ENCODE results near the gene CADM2. TPM values are rescaled to one million over a fixed set of nuclear protein-coding genes. Genes with fewer than 3 reads are reported as not detected.

Gene CADM2
- total RNA-seq, 1 experiment from 2014 or later, result 10.9 TPM

DNA sequence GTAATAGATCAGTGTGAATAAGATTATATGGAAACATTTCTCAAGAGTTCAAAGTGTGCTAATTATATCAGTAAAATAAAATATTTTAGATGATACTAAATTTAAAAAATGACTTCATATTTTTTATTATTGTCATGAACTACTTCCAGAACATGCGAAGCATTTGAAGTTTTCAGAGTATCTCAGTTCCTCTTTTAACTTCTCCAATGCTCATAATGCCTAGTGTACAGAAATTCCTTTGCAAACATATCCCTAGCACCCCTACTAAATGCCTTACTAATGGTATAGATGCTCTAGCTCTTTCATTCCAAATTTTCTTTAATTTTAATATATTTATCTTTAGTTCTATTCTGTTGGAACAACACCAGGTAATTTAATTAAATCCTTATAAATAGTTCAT is 580.4 kb downstream of the CADM2 start:
- Histone ChIP-seq H3K23me2 (ENCODE audit: insufficient read length, low read depth, low read length, poor library complexity, severe bottlenecking) (no peaks in the 10 kb centered on the region), H3K23ac (ENCODE audit: insufficient read length, low read depth, low read length) (no peak overlapping the region), H3K27ac (ENCODE audit: insufficient read length, low read depth, low read length) (no peak overlapping the region), H2AK5ac (ENCODE audit: insufficient read length, low read length) (no peak overlapping the region), H2BK15ac (ENCODE audit: low read depth, low read length) (no peak overlapping the region), H4K5ac (ENCODE audit: insufficient read length, low read depth, low read length) (no peak overlapping the region), H3K79me1 (ENCODE audit: insufficient read depth, low read depth, low read length, poor library complexity, severe bottlenecking) (no peaks in the 10 kb centered on the region), H3K9me3 (ENCODE audit: control insufficient read depth, low read depth, low read length) (no peaks in the 10 kb centered on the region), H2BK120ac (ENCODE audit: low read depth, low read length, poor library complexity, severe bottlenecking) (no peak overlapping the region), H2AFZ (ENCODE audit: low read length) (no peak overlapping the region), H3K14ac (ENCODE audit: insufficient read depth, low read length) (no peak overlapping the region), H3K79me2 (ENCODE audit: insufficient read depth, low read length) (no peaks in the 10 kb centered on the region), H4K8ac (replicated peaks; ENCODE audit: insufficient read length, low read depth, low read length) (no peak overlapping the region), H2BK20ac (ENCODE audit: low read depth, low read length, poor library complexity, severe bottlenecking) (no peak overlapping the region), H3K4ac (ENCODE audit: low read depth, low read length) (no peak overlapping the region), H3K18ac (ENCODE audit: insufficient read length, low read depth, low read length) (no peak overlapping the region), H2BK5ac (ENCODE audit: insufficient read length, low read length) (no peak overlapping the region), H4K20me1 (ENCODE audit: control insufficient read depth, insufficient read depth, insufficient read length) (no peaks in the 10 kb centered on the region), H2BK12ac (ENCODE audit: insufficient read length, low read depth, low read length) (no peak overlapping the region), H4K91ac (ENCODE audit: insufficient read length, low read depth, low read length) (no peak overlapping the region), H3K4me1 (ENCODE audit: insufficient read depth, low read length) (no peaks in the 10 kb centered on the region), H3K27me3 (ENCODE audit: insufficient read depth, low read length) (no peaks in the 10 kb centered on the region), H3K4me2 (ENCODE audit: insufficient read depth, insufficient read length, low read length) (no peak overlapping the region), H3T11ph (ENCODE audit: low read length) (no peak overlapping the region), H3K56ac (ENCODE audit: insufficient read length, low read depth, low read length) (no peak overlapping the region), H3K9ac (ENCODE audit: extremely low read depth, insufficient read length, low read length) (no peak overlapping the region)
- Mint-ChIP-seq H3K27ac (no peak overlapping the region), H3K4me3 (no peak overlapping the region), H3K9me3 (0 out of 5 replicates have a peak, but pooled peaks cover 0 to 2% of the 10 kb centered on the region in 2 experiments), H3K36me3 (ENCODE audit: insufficient read depth in 1 of 3, low read depth in 3 of 3) (0 out of 7 replicates have a peak, but pooled peaks cover 0 to 4% (median 3%) of the 10 kb centered on the region in 3 experiments), H3K4me1 (peaks cover 2 to 16% of the 10 kb centered on the region in 2 experiments; a peak in 2 of 4 replicates), H3K27me3 (ENCODE audit: low read depth) (no peaks in the 10 kb centered on the region)
- no CpG with 5 or more reads among the region's 1 CpG for WGBS (ENCODE audit: extremely low coverage, insufficient read length, low lambda C conversion rate)
- no peak for DNase-seq
- TF ChIP-seq CTCF (conservative IDR thresholded peaks at IDR 0.05), result no peak

Measured in H9 (cell line).